GM18909 (cell line): ENCODE data around the gene CCDC112.
"Not testable (repeated sequence)": the region's sequence is repeated elsewhere in the genome, so short reads cannot be mapped to it uniquely, and the experiment has no call there.

ENCODE experiments used
- ATAC-seq: cut with Tn5 transposase; IDR thresholded peaks from one replicate; pipeline ENCODE4 v1.9.1; 2021; ENCODE audit warnings: mild to moderate bottlenecking; ENCODE audit not compliant: unreplicated experiment, poor library complexity

CCDC112 gene

GRCh38 chr5:115264786-115265185, 31.7 kb downstream of the CCDC112 start:
- no peak for ATAC-seq

- no peak for ATAC-seq
Observed at GRCh38 chr5:115263078-115263380, 33.4 kb downstream of the CCDC112 start.

- peak; percentile 90 for ATAC-seq
Observed at GRCh38 chr5:115262321-115263077, 34.0 kb downstream of the CCDC112 start, which contains the start of gene PGGT1B. TSS of gene PGGT1B (minus strand) at chr5:115262877. CDS start at chr5:115262851, 26 bp downstream.

GRCh38 chr5:115262011-115262320, 34.5 kb downstream of the CCDC112 start:
- ATAC-seq = peak; percentile 50

GRCh38 chr5:115260248-115260647, 36.2 kb downstream of the CCDC112 start:
- ATAC-seq = no peak

GRCh38 chr5:115257981-115258380, 38.5 kb downstream of the CCDC112 start:
- no peak for ATAC-seq

- not testable (repeated sequence) for ATAC-seq
Observed at GRCh38 chr5:115249379-115249778, 47.1 kb downstream of the CCDC112 start.

- ATAC-seq = peak; percentile 75
Observed at GRCh38 chr5:115246361-115246991, 50.0 kb downstream of the CCDC112 start.

- peak; percentile 73 for ATAC-seq
Observed at GRCh38 chr5:115243412-115243811, 53.0 kb downstream of the CCDC112 start.

- no peak for ATAC-seq
Observed at GRCh38 chr5:115241881-115242642, 54.4 kb downstream of the CCDC112 start.

GRCh38 chr5:115237066-115237465, 59.4 kb downstream of the CCDC112 start:
- ATAC-seq = no peak

GRCh38 chr5:115236599-115236998, 59.9 kb downstream of the CCDC112 start:
- no peak for ATAC-seq

GRCh38 chr5:115231598-115231997, 64.9 kb downstream of the CCDC112 start:
- no peak for ATAC-seq

- no peak for ATAC-seq
Observed at GRCh38 chr5:115229606-115230005, 66.8 kb downstream of the CCDC112 start.

- ATAC-seq = no peak
Observed at GRCh38 chr5:115227281-115227680, 69.2 kb downstream of the CCDC112 start.
